Upper lobe of right lung (tissue), 1 donor: ENCODE results near the gene KCNH6. TPM values are rescaled to one million over a fixed set of nuclear protein-coding genes. Genes with fewer than 3 reads are reported as not detected.

ENCODE experiments used
- ATAC-seq: fragments of 200-7000 bp; cut with Tn5 transposase; one replicate; pipeline ENCODE4 v1.9.1; 2020; ENCODE audit warnings: mild to moderate bottlenecking, moderate library complexity
- DNase-seq: peaks from one replicate; pipeline ENCODE4 v3.0.0-alpha.2; 2020
- H3K27ac ChIP-seq: fragments of 200-600 bp; one replicate; pipeline ENCODE4 v1.8.0; 2022
- H3K27me3 ChIP-seq: fragments of 200-600 bp; one replicate; pipeline ENCODE4 v1.8.0; 2022; ENCODE audit warnings: mild to moderate bottlenecking
- H3K36me3 ChIP-seq: fragments of 200-600 bp; one replicate; pipeline ENCODE4 v1.8.0; 2022
- H3K4me1 ChIP-seq: fragments of 200-600 bp; one replicate; pipeline ENCODE4 v1.8.0; 2022
- H3K4me3 ChIP-seq: fragments of 200-600 bp; one replicate; pipeline ENCODE4 v1.8.0; 2022; ENCODE audit warnings: mild to moderate bottlenecking
- H3K9me3 ChIP-seq: fragments of 200-600 bp; one replicate; pipeline ENCODE4 v1.8.0; 2022
- intact Hi-C: fragments of 100-400 bp; cut with DNase I; formaldehyde crosslinking; loops from one replicate; pipeline ENCODE4 v1.11.0; 2022
- total RNA-seq: library from RNA; stranded (reverse); fragmentation: NEBNext Ultra II Directional; extraction: Animal tissue kit (Norgen Biotek cat#: 25700); gene quantifications from one replicate; pipeline ENCODE4 v1.2.1, GENCODE V29; 2021
- TF ChIP-seq, protein P1 (sequence below): fragments of 200-600 bp; IDR thresholded peaks from one replicate; pipeline ENCODE4 v1.8.0; 2022; ENCODE audit warnings: antibody characterized with exemption
- donor health status: DM: no; HTN: yes; CAD: no; lungs with severe emphysema.

KCNH6 gene
- total RNA-seq, 1 donor from 2014 or later: not detected

- ATAC-seq: no peak
- intact Hi-C loops: no loop called here
- TF ChIP-seq, protein P1, sequence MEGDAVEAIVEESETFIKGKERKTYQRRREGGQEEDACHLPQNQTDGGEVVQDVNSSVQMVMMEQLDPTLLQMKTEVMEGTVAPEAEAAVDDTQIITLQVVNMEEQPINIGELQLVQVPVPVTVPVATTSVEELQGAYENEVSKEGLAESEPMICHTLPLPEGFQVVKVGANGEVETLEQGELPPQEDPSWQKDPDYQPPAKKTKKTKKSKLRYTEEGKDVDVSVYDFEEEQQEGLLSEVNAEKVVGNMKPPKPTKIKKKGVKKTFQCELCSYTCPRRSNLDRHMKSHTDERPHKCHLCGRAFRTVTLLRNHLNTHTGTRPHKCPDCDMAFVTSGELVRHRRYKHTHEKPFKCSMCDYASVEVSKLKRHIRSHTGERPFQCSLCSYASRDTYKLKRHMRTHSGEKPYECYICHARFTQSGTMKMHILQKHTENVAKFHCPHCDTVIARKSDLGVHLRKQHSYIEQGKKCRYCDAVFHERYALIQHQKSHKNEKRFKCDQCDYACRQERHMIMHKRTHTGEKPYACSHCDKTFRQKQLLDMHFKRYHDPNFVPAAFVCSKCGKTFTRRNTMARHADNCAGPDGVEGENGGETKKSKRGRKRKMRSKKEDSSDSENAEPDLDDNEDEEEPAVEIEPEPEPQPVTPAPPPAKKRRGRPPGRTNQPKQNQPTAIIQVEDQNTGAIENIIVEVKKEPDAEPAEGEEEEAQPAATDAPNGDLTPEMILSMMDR: no peak
These were observed 48.6 kb downstream of the KCNH6 start for GRCh38 chr17:63571632-63572310.

DNA sequence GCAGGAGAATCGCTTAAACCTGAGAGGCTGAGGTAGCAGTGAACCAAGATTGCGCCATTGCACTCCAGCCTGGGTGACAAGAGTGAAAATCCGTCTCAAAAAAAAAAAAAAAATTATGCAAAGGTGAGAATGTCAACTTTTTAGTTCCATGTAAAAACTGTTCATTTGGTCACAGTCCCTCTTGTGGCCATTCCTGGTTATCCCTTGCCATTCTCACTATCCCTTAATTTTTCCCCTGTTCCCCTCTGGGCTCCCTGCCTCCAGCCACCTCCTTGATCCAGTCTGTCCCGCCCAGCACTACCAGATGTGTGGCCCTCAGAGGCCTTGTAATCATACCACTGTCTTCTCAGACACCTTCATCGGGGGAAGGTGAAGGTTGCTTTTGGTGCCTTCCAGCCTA is 50.5 kb downstream of the KCNH6 start:
- Histone ChIP-seq H3K27me3 (no peaks in the 10 kb centered on the region), H3K9me3 (no peaks in the 10 kb centered on the region), H3K36me3 (peaks cover 13% of the 10 kb centered on the region), H3K4me1 (peaks cover 3% of the 10 kb centered on the region), H3K27ac (no peak overlapping the region), H3K4me3 (no peak overlapping the region)
- TF ChIP-seq, protein P1: peak; percentile 14
- intact Hi-C loops: no loop called here
- no peak for DNase-seq
- ATAC-seq: no peak

More at GRCh38 chr17:63571632-63572310, 48.6 kb downstream of the KCNH6 start:
- Histone ChIP-seq H3K36me3 (peaks cover 11% of the 10 kb centered on the region), H3K27ac (no peak overlapping the region), H3K27me3 (no peaks in the 10 kb centered on the region), H3K9me3 (no peaks in the 10 kb centered on the region), H3K4me3 (no peak overlapping the region), H3K4me1 (peaks cover 3% of the 10 kb centered on the region)
- no peak for DNase-seq

- ATAC-seq: no peak
- Histone ChIP-seq H3K27ac (no peak overlapping the region), H3K9me3 (no peaks in the 10 kb centered on the region), H3K27me3 (no peaks in the 10 kb centered on the region), H3K4me1 (no peaks in the 10 kb centered on the region), H3K36me3 (peaks cover 46% of the 10 kb centered on the region), H3K4me3 (no peak overlapping the region)
- no peak for DNase-seq
- intact Hi-C loops: no loop called here
- TF ChIP-seq, protein P1: no peak
These were observed 55.0 kb downstream of the KCNH6 start for GRCh38 chr17:63578027-63578768.

DNA sequence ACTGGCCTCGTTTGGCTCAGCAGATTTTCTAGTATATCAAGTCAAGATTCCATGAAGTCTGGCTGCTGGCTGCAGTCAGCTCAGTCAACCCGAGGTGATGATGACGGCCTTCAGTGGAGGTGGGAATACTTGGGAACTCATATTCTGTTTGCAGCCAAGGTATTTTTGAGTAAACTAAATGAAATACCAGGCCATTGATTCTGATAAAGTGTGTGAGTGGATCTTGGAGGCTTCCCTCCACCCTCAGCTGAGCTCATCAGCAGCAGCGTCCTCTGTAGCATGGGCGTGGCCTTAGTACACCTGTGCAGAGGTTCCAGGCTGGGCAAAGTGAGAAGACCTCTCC is 55.6 kb downstream of the KCNH6 start:
- Histone ChIP-seq H3K4me3 (no peak overlapping the region), H3K9me3 (no peaks in the 10 kb centered on the region), H3K36me3 (peaks cover 52% of the 10 kb centered on the region), H3K27me3 (no peaks in the 10 kb centered on the region), H3K4me1 (no peaks in the 10 kb centered on the region), H3K27ac (no peak overlapping the region)
- TF ChIP-seq, protein P1: no peak
- DNase-seq (no peak), ATAC-seq (no peak)
- intact Hi-C loops: no loop called here

- DNase-seq: no peak
These were observed 56.5 kb downstream of the KCNH6 start for GRCh38 chr17:63579633-63580032.

More at GRCh38 chr17:63579633-63580032, 56.5 kb downstream of the KCNH6 start:
- TF ChIP-seq, protein P1: no peak
- Histone ChIP-seq H3K36me3 (peaks cover 61% of the 10 kb centered on the region), H3K4me1 (no peaks in the 10 kb centered on the region), H3K9me3 (no peaks in the 10 kb centered on the region), H3K4me3 (no peak overlapping the region), H3K27me3 (no peaks in the 10 kb centered on the region), H3K27ac (peak overlapping the region; percentile 51)
- intact Hi-C loops: no loop called here
- ATAC-seq: no peak
